NCI-H2171 treated with DMSO at 0.1 percent for 48 hours (cell line): Measurements from ENCODE around the gene FNDC8.
"Not testable (repeated sequence)": the region's sequence is repeated elsewhere in the genome, so short reads cannot be mapped to it uniquely, and the experiment has no call there.

Experiments
- DNase-seq: peaks from one replicate; lab custom pipeline; 2025; lab: John Stamatoyannopoulos, UW

FNDC8 gene

DNA sequence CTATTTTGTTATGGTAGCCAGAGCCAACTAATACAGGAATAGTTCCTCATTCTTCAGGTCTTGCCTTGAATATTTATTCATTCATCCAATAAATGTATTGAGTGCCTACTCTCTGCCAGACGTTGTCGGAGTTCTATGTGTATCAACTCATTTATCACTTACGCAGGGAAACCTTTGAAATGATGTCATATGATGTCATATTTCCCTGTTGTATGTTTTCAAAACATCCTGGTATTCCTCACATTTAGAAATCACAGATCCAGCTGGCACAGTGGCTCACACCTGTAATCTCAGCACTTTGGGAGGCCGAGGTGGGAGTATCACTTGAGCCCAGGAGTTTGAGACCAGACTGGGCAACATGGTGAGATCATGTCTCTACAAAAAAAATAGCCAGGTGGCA is 23.4 kb downstream of the FNDC8 start:
- DNase-seq = no peak

DNA sequence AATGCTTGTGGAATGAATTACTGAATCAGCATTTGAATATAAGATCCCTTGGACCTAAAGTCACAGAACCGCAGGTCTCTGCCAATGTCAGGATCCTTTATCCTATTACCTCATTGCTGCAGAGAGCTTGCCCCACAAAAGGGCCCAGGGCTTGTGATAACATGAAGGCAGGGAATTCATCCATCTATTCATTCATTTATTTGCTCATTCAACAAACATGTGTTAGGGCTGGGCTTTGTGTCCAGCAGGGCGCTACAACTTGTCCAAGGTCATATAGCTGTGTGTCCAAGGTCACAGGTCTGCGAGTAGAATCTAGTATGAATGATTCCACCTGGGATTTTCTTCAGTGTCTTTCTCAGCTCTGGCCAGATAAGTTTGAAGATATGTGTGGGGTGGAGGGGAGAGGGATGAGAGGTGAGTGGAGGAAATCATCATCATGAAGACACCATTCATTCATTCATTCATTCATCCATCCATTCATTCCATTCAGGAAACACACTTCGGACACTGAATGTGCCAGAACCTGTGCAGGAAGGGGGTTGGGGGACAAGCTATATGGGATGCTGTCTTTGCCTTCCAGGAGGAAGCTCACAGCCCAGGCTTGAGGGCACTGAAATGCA is 24.9 kb downstream of the FNDC8 start:
- DNase-seq = no peak

DNA sequence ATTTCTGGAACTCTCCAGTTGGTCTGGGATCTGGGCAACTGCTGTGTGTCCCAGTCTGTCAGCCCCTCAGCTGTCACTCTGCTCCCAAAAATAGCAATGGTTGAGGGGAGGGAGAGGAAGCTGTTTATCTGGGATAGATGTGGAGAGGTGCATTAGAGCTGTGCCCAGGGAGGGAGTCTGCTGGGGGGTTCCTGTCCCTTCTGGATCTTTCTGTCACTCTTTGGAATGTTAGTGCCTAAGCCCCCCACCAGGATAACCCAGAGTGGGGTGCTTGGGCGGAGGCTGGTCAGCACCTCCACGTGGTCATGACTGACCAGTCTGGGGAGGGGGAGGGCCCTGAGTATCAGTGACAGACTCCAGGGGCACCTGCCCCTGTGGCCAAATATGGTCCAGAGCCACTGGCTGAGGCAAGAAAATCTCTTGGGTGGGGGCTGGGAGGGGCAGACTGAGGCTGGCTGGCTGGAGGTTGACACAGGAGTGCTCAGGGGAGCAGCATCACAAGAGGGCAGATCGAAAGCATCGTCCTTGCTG is 26.0 kb downstream of the FNDC8 start, which contains the start of gene UNC45B:
Gene UNC45B, plus strand, starts transcription at position 443 of the 531 bp plus-strand sequence. CDS start 447 bp downstream, outside the sequence.
- DNase-seq = no peak

DNA sequence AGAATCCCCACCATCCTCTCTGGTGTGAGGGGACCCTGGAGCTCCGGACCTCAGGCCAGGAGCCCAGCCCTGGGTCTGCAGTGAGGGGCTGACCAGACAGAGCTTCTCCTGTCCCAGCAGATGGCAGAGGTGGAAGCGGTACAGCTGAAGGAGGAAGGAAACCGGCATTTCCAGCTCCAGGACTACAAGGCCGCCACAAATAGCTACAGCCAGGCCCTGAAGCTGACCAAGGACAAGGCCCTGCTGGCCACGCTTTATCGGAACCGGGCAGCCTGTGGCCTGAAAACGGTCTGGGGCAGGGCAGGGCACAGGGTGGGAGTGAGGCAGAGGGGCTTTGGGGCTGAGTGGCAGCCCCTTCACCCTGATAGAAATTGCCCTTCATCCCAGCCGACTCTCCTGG is 26.7 kb downstream of the FNDC8 start:
- no peak for DNase-seq

DNA sequence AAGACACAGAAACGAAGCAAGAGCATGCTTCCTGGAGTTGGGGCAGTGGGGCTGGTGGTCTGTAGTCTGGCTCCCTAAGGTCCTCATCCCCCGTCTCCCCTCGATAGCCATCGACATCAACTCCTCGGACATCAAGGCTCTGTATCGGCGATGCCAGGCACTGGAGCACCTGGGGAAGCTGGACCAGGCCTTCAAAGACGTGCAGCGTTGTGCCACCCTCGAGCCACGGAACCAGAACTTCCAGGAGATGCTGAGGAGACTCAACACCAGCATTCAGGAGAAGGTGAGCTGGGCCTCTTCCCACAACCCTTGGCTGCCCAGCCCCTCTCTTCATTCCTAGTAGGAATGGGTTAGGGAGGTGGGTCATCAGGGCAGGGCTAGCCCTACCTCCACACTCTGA is 28.5 kb downstream of the FNDC8 start:
- no peak for DNase-seq

DNA sequence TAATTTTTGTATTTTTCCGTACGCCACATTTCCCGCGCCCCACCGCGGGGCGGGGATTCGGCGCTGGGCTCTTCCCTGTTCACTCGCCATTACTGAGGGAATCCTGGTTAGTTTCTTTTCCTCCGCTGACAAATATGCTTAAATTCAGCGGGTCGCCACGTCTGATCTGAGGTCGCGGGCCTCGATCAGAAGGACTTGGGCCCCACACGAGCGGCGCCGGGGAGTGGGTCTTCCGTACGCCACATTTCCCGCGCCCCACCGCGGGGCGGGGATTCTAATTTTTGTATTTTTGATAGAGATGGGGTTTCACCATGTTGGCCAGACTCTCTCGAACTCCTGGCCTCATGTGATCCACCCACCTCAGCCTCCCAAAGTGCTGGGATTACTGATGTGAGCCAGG is 29.7 kb downstream of the FNDC8 start:
- not testable (repeated sequence) for DNase-seq

DNA sequence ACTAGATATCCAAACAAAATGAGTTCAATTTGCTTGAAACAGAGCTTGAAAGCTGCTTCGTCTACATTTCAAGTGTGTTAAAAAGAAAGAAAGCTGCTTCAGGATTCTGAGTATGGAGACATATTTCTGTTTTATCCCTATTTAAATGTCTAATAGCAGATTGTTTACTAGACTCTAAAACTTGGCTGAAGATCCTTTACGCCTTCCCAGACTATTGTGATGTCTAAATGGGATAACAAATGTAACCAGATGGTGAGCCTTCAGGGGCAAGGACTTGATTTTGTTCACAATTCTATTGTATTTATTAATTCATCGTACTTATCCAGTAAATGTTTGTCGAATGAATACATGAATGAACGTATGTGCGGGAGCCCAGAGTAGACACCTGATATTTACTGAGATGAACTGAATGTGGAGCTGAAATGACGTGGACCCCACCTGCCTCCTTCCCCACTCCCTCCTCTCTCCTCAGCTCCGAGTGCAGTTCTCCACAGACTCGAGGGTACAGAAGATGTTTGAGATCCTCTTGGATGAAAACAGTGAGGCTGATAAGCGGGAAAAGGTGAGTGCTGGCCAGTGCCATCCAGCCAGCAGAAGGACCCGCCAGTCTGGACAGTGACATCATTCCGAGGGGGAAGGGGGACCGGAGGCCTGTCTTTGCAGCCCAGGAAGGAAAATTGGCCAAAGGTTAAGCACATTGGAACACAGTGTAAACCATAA is 31.2 kb downstream of the FNDC8 start:
- no peak for DNase-seq

DNA sequence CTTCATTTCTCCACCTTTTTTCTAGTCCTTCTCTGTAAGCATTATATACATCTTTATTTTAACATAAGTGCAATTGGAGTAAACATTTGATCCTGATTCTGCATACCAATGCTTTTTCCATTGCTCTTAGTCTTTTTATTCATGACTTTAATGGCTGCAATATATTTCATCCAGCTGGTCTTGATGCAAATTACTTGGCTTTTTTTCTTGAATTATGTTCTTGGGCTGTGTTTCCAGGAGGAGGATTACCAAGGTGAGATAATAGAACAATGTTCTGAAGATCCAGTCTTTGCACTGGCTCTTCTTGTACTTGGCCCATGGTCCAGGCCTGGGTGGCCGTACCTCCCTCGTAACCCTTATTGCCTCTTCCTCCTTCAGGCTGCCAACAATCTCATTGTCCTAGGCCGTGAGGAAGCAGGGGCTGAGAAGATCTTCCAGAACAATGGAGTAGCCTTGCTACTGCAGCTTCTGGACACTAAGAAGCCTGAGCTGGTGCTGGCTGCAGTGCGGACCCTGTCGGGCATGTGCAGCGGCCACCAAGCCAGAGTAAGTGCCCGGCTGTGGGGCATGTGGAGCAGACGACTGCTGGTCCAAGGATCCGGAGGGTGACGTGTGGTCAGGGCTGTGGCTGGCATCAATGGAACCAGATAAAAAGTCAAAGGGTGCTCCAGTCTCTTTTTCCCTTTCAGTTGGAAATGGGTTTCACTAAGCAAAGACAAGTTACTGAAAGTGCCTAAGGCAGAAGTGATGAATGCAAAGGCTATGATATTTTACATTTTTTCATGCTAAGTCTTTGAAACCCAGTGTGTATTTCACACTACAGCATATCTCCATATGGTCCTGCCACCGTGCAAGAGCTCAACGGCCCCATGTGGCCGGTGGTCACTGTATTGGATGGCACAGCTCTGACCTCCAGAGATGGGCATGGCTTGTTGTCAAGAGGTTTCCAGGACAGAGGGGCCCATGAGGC is 33.1 kb downstream of the FNDC8 start:
- no peak for DNase-seq

DNA sequence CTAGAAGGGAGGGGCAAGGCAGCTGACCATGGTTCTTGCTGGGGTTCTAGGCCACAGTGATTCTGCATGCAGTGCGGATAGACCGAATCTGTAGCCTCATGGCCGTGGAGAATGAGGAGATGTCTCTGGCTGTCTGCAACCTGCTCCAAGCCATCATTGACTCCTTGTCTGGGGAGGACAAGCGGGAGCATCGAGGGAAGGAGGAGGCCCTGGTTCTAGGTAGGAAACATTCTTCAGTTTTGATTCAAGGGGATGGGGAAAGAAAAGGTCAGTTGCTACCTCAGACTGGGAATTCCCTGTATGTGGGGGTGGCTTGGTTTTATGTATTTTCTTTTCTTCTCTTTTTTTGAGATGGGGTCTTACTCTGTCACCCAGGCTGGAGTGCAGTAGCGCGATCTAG is 33.8 kb downstream of the FNDC8 start:
- no peak for DNase-seq

DNA sequence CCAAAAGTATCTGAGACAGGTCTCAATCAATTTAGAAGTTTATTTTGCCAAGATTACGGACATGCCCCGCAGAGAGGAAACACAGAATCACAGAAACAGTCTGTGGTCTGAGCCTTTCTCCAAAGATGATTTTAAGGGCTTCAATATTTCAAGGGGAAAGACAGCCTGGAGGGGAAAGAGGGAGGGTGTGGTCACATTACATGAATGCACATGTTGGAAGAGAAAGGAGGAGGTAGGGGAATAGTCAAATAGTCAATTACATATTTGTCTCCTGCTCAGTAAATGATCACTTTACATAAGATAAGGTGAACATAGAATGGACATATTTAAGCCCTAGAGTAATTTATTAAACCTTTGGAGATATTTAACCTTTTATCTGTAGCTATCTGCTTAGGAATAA is 38.5 kb downstream of the FNDC8 start:
- DNase-seq = no peak

DNA sequence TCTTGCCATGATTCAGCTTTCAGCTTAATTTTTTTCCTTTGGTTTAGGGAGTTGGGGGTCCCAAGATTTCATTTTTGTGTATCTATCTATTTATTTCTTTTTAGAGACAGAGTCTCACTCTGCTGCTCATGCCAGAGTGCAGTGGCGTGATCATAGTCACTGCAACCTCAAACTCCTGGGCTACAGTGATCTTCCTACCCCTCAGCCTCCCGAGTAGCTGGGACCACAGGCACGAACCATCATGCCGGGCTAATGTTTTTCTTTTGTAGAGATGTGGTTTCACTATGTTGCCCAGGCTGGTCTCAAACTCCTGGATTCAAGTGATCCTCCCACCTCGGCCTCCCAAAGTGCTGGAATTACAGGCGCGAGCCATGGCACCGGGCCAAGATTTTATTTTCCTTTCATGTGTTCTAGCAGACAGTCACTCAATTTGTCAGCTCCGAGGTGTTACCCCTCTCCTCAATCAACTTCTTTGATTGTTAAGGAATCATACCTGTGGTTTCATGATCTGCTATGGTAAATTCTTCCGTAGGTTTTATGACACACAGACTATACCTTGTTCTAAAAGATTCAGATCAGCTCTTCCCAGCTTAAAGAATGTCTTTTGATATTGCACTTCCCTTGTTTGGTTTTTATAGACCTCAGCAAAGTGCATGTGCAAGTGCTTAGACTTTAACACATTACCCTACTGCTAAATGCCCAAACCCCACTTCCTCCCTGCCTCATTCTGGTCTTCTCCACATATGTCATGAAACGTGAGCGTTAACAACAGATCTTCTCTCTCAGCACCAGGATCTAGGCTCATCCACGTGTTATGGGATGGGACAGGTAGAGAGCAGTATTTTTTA is 39.2 kb downstream of the FNDC8 start:
- DNase-seq = no peak

DNA sequence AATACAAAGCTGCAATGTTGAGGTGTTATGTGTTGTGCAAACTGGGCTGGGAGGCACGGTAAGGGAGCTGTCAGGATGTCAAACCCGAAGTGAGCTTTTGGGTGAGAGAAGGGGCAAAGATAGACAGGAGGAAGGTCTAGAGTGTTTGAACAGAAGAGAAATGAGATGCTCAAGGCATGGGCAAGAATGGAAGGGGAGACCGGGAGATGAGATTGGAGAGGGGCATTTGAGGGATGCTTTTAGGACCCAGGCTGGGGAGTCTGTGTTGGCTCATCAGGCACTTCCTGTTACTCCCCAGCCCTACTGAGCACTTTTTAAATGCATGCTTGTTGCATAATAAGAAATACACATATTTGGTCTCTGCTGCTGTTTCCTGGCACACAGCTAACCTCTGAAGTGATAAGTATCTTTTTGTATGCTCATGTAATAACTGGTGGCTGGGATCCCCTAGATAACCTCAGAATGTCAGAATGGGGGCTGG is 39.9 kb downstream of the FNDC8 start:
- no peak for DNase-seq

DNA sequence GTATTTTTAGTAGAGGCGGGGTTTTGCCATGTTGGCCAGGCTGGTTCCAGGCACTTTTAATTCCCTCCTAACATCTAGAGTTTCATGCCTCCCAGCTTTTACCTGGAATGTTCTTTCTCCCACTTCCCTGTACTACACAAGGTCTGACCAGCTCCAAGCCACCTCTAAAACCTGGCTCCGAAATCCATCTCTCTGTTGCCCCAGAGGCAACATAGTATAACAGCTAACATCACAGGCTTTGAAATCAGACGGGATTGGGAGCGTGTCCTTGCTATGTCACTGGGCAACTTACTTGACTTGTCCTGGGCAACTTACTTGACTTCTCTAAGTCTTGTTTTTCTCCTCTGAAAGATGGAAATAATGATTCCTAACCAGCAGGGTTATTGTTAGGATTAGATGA is 41.3 kb downstream of the FNDC8 start:
- no peak for DNase-seq

DNA sequence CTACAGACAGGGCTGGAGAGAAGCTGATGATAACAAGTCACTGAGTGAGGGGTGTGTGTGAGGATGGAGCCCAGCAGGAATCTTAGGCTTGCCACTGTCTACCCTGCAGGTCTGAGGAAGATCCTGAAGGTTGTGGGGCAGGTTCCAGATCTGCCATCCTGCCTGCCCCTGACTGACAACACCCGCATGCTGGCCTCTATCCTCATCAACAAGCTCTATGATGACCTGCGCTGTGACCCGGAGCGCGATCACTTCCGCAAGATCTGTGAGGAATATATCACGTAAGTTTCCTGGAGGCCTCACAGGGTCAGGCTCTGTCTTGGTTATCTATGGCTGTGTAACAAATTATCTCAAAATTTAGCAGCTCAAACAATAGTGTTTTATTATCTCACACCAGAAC is 42.5 kb downstream of the FNDC8 start:
- no peak for DNase-seq

DNA sequence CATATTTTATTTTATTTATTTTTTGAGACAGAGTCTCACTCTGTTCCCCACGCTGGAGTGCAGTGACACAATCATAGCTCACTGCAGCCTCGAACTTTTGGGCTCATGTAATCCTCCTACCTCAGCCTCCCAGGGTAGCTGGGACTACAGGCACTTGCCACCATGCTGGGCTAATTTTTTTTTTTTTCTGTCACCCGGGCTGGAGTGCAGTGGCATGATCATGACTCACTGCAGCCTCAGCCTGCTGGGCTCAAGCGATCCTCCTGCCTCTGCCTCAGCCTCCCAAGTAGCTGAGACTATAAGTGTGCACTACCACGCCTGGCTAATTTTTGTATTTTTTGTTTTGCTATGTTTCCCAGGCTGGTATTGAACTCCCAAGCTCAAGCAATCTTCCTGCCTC is 43.3 kb downstream of the FNDC8 start:
- DNase-seq = no peak

DNA sequence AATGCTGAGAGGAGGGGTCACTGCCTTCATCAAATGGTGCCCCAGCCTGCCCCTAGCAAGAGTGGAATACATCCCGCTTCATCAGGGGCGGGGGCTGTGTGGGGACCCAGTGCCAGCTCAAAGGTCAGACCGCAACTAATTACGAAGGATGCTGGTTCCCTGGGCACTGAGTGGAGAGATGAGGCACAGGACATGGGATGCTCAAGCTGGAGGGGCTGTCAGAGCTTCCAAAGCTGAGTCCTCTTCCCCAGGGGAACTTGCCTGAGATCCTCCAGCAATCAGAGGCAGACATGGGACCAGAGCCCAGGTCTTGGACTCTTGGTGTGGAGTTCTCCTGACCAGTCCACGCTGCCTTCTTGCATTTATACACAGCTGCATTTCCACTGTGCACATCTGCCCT is 45.1 kb downstream of the FNDC8 start:
- no peak for DNase-seq

DNA sequence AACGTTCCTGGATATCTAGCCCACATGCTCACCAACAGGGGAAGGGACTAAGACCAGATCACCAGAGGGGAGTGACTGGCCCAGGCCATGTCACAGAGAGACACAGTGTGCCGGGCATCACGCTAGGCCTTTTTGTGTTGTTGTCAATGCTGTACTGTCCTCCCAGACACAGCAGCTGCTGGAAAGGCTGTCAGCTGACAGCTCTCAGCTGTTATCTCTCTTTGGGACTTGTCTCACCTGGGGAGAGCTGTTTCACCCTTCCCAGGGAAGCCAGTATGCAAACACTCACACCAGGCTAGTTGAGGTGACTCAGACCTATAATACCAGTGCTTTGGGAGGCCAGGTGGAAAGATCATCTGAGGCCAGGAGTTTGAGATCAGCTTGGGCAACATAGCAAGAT is 45.6 kb downstream of the FNDC8 start:
- DNase-seq = no peak

DNA sequence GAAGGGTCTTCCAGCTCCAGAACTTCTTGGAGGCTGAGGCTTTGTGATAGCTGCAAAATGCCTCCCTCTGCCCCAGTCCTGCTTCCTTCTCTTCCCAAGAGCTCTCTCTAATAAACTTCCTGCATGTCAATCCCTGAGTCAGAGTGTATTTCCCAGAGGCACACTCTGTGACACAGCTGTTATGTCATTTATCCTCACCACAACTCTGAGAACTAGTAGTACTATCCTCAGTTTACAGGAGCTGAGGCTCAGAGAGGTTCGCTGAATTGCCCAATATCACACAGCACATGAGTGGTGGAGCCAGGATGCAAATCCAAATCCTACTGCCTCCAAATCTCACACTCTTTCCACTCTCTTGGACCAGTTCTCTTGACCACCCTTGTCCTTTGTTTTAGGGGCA is 46.3 kb downstream of the FNDC8 start:
- DNase-seq = no peak

DNA sequence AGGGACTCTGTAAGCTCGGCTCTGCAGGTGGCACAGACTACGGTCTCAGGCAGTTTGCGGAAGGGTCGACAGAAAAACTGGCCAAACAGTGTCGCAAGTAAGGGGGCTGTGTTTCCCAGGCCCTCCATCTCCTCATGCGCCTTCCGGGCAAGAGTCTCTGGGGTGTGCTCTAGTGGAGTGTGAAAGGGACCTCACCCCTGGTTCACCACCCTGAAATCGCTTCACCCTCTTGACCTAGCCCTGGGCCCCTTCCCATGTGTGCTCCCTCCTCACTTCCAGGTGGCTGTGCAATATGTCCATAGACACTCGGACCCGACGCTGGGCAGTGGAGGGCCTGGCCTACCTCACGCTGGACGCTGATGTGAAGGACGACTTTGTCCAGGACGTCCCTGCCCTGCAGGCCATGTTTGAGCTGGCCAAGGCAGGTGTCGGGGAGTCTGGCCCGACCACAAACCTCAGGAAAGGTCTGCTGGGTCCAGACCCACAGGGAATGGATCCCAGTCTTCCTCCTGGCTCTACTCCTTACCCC is 48.5 kb downstream of the FNDC8 start:
- DNase-seq = no peak

DNA sequence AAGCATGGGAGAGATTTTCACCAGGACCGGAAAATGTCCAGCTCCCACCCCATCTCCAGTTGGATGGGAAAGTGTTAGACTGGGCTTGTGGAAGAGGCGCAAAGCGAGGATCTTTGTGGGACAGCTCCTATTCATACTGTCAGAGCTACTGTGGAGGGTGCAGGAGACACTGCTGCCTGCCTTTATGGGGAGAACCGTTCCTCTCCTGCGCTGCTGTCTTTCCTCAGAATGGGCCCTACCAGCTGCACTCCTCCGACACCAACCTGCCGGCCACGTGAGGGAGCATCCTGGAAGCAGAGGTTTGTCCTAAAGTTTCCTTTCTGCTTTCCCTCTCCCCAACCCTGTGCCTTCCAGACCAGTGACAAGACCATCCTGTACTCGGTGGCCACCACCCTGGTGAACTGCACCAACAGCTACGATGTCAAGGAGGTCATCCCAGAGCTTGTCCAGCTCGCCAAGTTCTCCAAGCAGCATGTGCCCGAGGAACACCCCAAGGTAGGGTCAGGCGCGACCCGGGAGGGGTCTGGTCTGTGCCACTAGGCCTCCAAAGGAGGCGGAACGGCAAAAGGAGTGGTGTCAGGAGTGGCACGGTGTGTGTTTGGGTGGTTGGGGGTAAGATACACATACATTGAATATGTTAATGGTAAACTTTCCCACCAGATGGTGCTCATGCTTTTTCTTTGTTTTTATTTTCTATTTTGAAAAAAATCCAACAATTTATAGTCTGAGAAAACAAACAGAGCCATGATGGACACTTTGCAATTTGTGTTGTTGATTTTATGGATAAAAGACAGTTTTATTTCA is 49.8 kb downstream of the FNDC8 start:
- no peak for DNase-seq
